Osteoblast (primary cell): ENCODE measurements around the gene USP6NL. TPM values are rescaled to one million over a fixed set of nuclear protein-coding genes. Genes with fewer than 3 reads are reported as not detected.

Source experiments
- DNase-seq: peaks from one replicate; pipeline ENCODE4 v3.0.0; 2011; ENCODE audit warnings: low spot score, mixed read lengths; ENCODE audit not compliant: insufficient read length; ENCODE audit errors: missing footprints
- H2AFZ ChIP-seq: 2 replicates; pipeline ENCODE4 v1.6.0; 2011; ENCODE audit warnings: mild to moderate bottlenecking, low read length
- H3K27ac ChIP-seq: 2 replicates; pipeline ENCODE4 v1.5.1; 2011; ENCODE audit warnings: mild to moderate bottlenecking, low read depth, low read length, moderate library complexity
- H3K27me3 ChIP-seq: 2 replicates; pipeline ENCODE4 v1.6.0; 2012; ENCODE audit warnings: mild to moderate bottlenecking, control low read depth, inconsistent platforms, low read length, moderate library complexity; ENCODE audit not compliant: insufficient read depth
- H3K36me3 ChIP-seq: 2 replicates; pipeline ENCODE4 v1.5.1; 2011; ENCODE audit warnings: mild to moderate bottlenecking, low read length, control low read depth, moderate library complexity; ENCODE audit not compliant: insufficient read depth
- H3K4me1 ChIP-seq: 2 replicates; pipeline ENCODE4 v1.5.1; 2011; ENCODE audit warnings: mild to moderate bottlenecking, low read length, control low read depth, moderate library complexity; ENCODE audit not compliant: insufficient read depth
- H3K4me2 ChIP-seq: 2 replicates; pipeline ENCODE4 v1.6.0; 2011; ENCODE audit warnings: mild to moderate bottlenecking, low read length; ENCODE audit not compliant: insufficient read depth
- H3K4me3 ChIP-seq: fragments of 200-600 bp; sonication (generic); 3 replicates; pipeline ENCODE4 v1.5.1; 2012; ENCODE audit warnings: mild to moderate bottlenecking, low read length, inconsistent platforms; ENCODE audit not compliant: insufficient read depth
- H3K79me2 ChIP-seq: 2 replicates; pipeline ENCODE4 v1.6.0; 2012; ENCODE audit warnings: mild to moderate bottlenecking, low read length, control low read depth, inconsistent platforms; ENCODE audit not compliant: insufficient read depth
- H3K9me3 ChIP-seq: 2 replicates; pipeline ENCODE4 v1.5.1; 2011; ENCODE audit warnings: low read depth, low read length, control low read depth
- H4K20me1 ChIP-seq: 2 replicates; pipeline ENCODE4 v1.6.0; 2012; ENCODE audit warnings: mild to moderate bottlenecking, low read length, control low read depth; ENCODE audit not compliant: insufficient read depth
- total RNA-seq: library from RNA; depleted of rRNA; stranded (reverse); fragments of >200 nt; gene quantifications from 2 replicates; pipeline ENCODE4 v1.2.3, GENCODE V29; 2012
- TF ChIP-seq, protein P1 (sequence below): IDR thresholded peaks from 2 replicates; pipeline ENCODE4 v1.5.1; 2011; ENCODE audit warnings: mild to moderate bottlenecking, low read depth, low read length, moderate library complexity; ENCODE audit errors: extremely low read depth

USP6NL gene
- total RNA-seq, 1 donor: 13.8 TPM

DNA sequence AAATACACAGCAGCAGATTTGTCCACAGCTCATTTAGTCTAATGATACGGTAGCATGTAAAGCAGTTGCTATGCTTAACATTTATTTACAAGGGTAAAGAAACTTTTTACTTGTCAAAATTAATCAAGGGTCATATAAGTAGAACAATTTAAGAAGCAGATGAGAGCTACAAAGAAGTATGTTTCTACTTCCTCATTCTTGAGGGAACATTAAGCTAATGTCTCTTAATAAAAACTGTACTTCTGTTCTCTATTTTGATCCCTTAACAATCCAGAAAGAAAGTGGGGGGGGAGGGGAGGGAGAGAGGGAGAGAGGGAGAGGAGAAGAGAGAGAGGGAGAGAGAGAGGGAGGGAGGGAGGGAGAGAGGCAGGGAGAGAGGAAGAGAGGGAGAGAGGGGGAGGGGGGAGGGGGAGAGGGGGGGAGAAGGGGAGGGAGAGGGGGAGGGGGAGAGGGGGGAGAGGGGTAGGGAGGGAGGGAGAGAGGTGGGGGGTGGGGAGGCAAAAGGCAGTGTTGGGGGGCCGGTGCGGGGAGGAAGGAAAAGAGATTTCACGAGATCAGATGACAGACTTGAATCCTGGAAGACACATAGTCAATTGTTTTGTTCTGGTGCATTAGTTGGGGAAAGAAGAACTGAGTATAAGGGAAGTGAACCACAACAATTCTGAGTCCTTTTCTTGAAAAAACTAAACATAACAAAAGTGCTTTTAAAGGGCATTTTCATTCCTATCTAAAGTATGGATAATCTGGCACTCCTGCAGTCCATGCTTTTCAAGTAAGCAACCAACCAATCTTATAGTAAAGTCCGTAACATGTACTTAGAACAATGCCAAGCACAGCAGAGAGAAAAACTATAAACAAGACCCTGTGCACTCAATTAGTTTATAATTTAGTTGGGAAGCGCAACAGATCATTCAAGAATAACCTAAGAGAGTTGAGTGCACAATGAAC, 128.0 kb downstream of the USP6NL start:
- Histone ChIP-seq H3K27ac (no peak overlapping the region), H3K79me2 (no peaks in the 10 kb centered on the region), H2AFZ (no peak overlapping the region), H3K36me3 (no peaks in the 10 kb centered on the region), H3K4me3 (no peak overlapping the region), H3K9me3 (no peaks in the 10 kb centered on the region), H4K20me1 (no peaks in the 10 kb centered on the region), H3K27me3 (no peaks in the 10 kb centered on the region), H3K4me1 (no peaks in the 10 kb centered on the region), H3K4me2 (no peak overlapping the region)
- TF ChIP-seq, protein P1, sequence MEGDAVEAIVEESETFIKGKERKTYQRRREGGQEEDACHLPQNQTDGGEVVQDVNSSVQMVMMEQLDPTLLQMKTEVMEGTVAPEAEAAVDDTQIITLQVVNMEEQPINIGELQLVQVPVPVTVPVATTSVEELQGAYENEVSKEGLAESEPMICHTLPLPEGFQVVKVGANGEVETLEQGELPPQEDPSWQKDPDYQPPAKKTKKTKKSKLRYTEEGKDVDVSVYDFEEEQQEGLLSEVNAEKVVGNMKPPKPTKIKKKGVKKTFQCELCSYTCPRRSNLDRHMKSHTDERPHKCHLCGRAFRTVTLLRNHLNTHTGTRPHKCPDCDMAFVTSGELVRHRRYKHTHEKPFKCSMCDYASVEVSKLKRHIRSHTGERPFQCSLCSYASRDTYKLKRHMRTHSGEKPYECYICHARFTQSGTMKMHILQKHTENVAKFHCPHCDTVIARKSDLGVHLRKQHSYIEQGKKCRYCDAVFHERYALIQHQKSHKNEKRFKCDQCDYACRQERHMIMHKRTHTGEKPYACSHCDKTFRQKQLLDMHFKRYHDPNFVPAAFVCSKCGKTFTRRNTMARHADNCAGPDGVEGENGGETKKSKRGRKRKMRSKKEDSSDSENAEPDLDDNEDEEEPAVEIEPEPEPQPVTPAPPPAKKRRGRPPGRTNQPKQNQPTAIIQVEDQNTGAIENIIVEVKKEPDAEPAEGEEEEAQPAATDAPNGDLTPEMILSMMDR: no peak
- DNase-seq: no peak

DNA sequence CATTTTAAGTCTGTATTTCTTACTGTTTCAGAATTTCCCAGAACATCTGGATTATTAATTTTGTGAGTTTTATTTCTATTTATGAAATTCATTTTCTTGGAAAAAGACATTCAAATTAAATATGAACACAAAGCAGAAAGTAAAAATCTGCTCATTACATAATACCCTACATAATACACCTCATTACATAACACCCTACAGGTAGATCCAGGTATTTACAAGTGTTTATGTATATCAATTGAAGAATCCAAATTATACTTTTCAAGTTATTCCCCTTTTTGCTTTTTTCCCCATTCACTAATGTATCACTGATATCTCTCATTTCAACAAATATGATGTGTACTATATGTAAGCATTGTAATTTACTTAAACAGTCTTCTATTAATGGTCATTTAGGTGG, 129.1 kb downstream of the USP6NL start:
- DNase-seq: no peak

GRCh38 chr10:11480687-11481086, 130.8 kb downstream of the USP6NL start:
- Histone ChIP-seq H3K9me3 (no peaks in the 10 kb centered on the region), H3K4me2 (no peak overlapping the region), H3K4me1 (no peaks in the 10 kb centered on the region), H4K20me1 (no peaks in the 10 kb centered on the region), H3K27me3 (no peaks in the 10 kb centered on the region), H3K79me2 (no peaks in the 10 kb centered on the region), H3K36me3 (no peaks in the 10 kb centered on the region), H3K4me3 (no peak overlapping the region), H2AFZ (no peak overlapping the region), H3K27ac (no peak overlapping the region)
- TF ChIP-seq, protein P1: no peak
- no peak for DNase-seq

More for the DNA sequence above, 129.1 kb downstream of the USP6NL start:
- H2AFZ ChIP-seq: no peak overlapping the region
- TF ChIP-seq, protein P1: no peak
- no peaks in the 10 kb centered on the region for H3K9me3 ChIP-seq
- no peak overlapping the region for H3K27ac ChIP-seq
- no peaks in the 10 kb centered on the region for H3K27me3 ChIP-seq
- no peaks in the 10 kb centered on the region for H3K4me1 ChIP-seq
- no peaks in the 10 kb centered on the region for H4K20me1 ChIP-seq
- no peaks in the 10 kb centered on the region for H3K36me3 ChIP-seq
- H3K4me2 ChIP-seq: no peak overlapping the region
- H3K79me2 ChIP-seq: no peaks in the 10 kb centered on the region
- H3K4me3 ChIP-seq: no peak overlapping the region

GRCh38 chr10:11479300-11479699, 132.2 kb downstream of the USP6NL start:
- no peak overlapping the region for H3K4me2 ChIP-seq
- no peaks in the 10 kb centered on the region for H3K27me3 ChIP-seq
- DNase-seq: no peak
- no peaks in the 10 kb centered on the region for H3K4me1 ChIP-seq
- no peak overlapping the region for H2AFZ ChIP-seq
- H4K20me1 ChIP-seq: no peaks in the 10 kb centered on the region
- no peak overlapping the region for H3K4me3 ChIP-seq
- H3K27ac ChIP-seq: no peak overlapping the region
- TF ChIP-seq, protein P1: no peak
- H3K36me3 ChIP-seq: no peaks in the 10 kb centered on the region
- no peaks in the 10 kb centered on the region for H3K79me2 ChIP-seq
- H3K9me3 ChIP-seq: no peaks in the 10 kb centered on the region
